Stimulated activated naive CD4-positive, alpha-beta T cell (primary cell): Measurements from ENCODE around the gene SHROOM3.

Source experiments
- DNase-seq, 6 experiments: peaks; one replicate each; lab custom pipeline; 2025; lab: John Stamatoyannopoulos, UW

Gene SHROOM3

GRCh38 chr4:76781698-76782595 lies 346.9 kb downstream of the SHROOM3 start:
- no peak for DNase-seq

- DNase-seq, result no peak
Measured at GRCh38 chr4:76782837-76783236, 347.8 kb downstream of the SHROOM3 start.

GRCh38 chr4:76783836-76784235 lies 348.8 kb downstream of the SHROOM3 start:
- no peak for DNase-seq

- DNase-seq, result no peak
Measured at GRCh38 chr4:76784237-76784636, 349.2 kb downstream of the SHROOM3 start.

GRCh38 chr4:76787898-76788297 lies 352.9 kb downstream of the SHROOM3 start:
- no peak for DNase-seq

GRCh38 chr4:76790377-76790776 lies 355.3 kb downstream of the SHROOM3 start:
- no peak for DNase-seq

- DNase-seq, result no peak
Measured at GRCh38 chr4:76791479-76791878, 356.4 kb downstream of the SHROOM3 start.

GRCh38 chr4:76792418-76792817 lies 357.4 kb downstream of the SHROOM3 start:
- no peak for DNase-seq

- DNase-seq, result no peak
Measured at GRCh38 chr4:76795243-76795642, 360.2 kb downstream of the SHROOM3 start.

GRCh38 chr4:76799140-76799539 lies 364.1 kb downstream of the SHROOM3 start:
- no peak for DNase-seq

GRCh38 chr4:76799718-76800117 lies 364.7 kb downstream of the SHROOM3 start:
- no peak for DNase-seq

GRCh38 chr4:76800902-76801301 lies 365.9 kb downstream of the SHROOM3 start:
- DNase-seq, result no peak

- no peak for DNase-seq
Measured at GRCh38 chr4:76801621-76802235, 366.7 kb downstream of the SHROOM3 start.

GRCh38 chr4:76802236-76803021 lies 367.4 kb downstream of the SHROOM3 start:
- no peak for DNase-seq

GRCh38 chr4:76803522-76803921 lies 368.5 kb downstream of the SHROOM3 start:
- DNase-seq, result no peak

- no peak for DNase-seq
Measured at GRCh38 chr4:76804096-76804495, 369.1 kb downstream of the SHROOM3 start.

- no peak for DNase-seq
Measured at GRCh38 chr4:76806346-76806745, 371.3 kb downstream of the SHROOM3 start.

GRCh38 chr4:76806757-76807156 lies 371.7 kb downstream of the SHROOM3 start:
- DNase-seq, result no peak

- DNase-seq, result no peak
Measured at GRCh38 chr4:76809594-76810305, 374.7 kb downstream of the SHROOM3 start.

GRCh38 chr4:76811604-76812412 lies 376.8 kb downstream of the SHROOM3 start:
- no peak for DNase-seq

- DNase-seq, result no peak
Measured at GRCh38 chr4:76813070-76813469, 378.0 kb downstream of the SHROOM3 start.
